ENCODE measurements around the gene LBHD2. TPM values are rescaled to one million over a fixed set of nuclear protein-coding genes. Genes with fewer than 3 reads are reported as not detected.
"Not testable (repeated sequence)": the region's sequence is repeated elsewhere in the genome, so short reads cannot be mapped to it uniquely, and the experiment has no call there.

LBHD2 gene
- polyA plus RNA-seq, 1 donor (not counting 4 experiments of a cell fraction or from before 2014, with no cell fraction given), result not detected

- Histone ChIP-seq H3K27me3 (ENCODE audit: control insufficient read depth, extremely low read depth, insufficient read depth, low read length) (peaks cover 3% of the 10 kb centered on the region), H3K4me3 (ENCODE audit: control insufficient read depth in 2 of 3, extremely low read depth in 1 of 3, insufficient read depth in 2 of 3, low read depth in 1 of 3, low read length in 3 of 3) (no peak overlapping the region), H3K9ac (ENCODE audit: control insufficient read depth, extremely low read depth, insufficient read depth, low read length) (no peak overlapping the region), H3K4me2 (ENCODE audit: control insufficient read depth, extremely low read depth, insufficient read depth, low read depth, low read length) (no peak overlapping the region), H3K27ac (ENCODE audit: control insufficient read depth, insufficient read depth, low read length) (no peak overlapping the region), H3K4me1 (ENCODE audit: control insufficient read depth, extremely low read depth, insufficient read depth, low read length) (no peaks in the 10 kb centered on the region), H4K20me1 (ENCODE audit: control insufficient read depth, extremely low read depth, insufficient read depth, low read length) (no peaks in the 10 kb centered on the region), H3K9me1 (ENCODE audit: control insufficient read depth, extremely low read depth, insufficient read depth, low read length) (no peaks in the 10 kb centered on the region), H3K36me3 (ENCODE audit: control insufficient read depth in 2 of 2, extremely low read depth in 1 of 2, insufficient read depth in 2 of 2, low read length in 2 of 2) (no peaks in the 10 kb centered on the region), H3K79me2 (ENCODE audit: control insufficient read depth, insufficient read depth, low read length) (no peaks in the 10 kb centered on the region), H2AFZ (ENCODE audit: control insufficient read depth, low read length) (no peak overlapping the region), H3K9me3 (ENCODE audit: control insufficient read depth, low read depth, low read length) (no peaks in the 10 kb centered on the region)
- no peak for TF ChIP-seq CTCF (optimal IDR thresholded peaks at IDR 0.05 in 1 of 3, IDR thresholded peaks at IDR 0.05 in 1 of 3, conservative IDR thresholded peaks at IDR 0.05 in 1 of 3; ENCODE audit: extremely low read depth in 1 of 3, insufficient read depth in 2 of 3, low read length in 3 of 3)
- no peak for TF ChIP-seq EZH2 (IDR thresholded peaks at IDR 0.05; ENCODE audit: low read length)
- dilution Hi-C loops (cut with MboI; ENCODE audit: extremely low pct_ligation_motif_present, low sequenced_read_pairs), result no loop called here
- DNase-seq (ENCODE audit: low read depth, low spot score) (no peak), FAIRE-seq (no peak)
Observed at GRCh38 chr14:103115845-103116572, 32.0 kb downstream of the LBHD2 start.

DNA sequence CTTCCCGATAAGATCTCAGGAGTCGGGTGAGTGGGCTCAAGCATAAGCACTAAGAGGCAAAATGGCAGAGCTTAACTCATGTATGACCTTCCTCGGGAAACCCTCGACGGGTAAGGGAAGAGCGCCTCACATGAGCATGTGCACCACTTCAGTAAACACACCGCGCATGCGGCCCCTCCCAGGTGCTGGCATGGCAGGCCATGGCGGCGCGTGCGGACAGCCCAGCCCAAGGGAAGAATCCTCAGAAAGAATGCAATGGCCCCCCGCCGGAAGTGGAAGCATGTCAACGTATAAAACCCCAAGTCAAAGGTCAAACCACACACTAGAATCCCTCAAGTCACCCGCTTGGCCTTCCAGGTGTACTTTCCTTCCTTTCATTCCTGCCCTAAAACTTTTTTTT lies 32.6 kb downstream of the LBHD2 start:
- Histone ChIP-seq H3K4me1 (ENCODE audit: control insufficient read depth, extremely low read depth, insufficient read depth, low read length) (no peaks in the 10 kb centered on the region), H3K9ac (ENCODE audit: control insufficient read depth, extremely low read depth, insufficient read depth, low read length) (no peak overlapping the region), H3K36me3 (ENCODE audit: control insufficient read depth in 2 of 2, extremely low read depth in 1 of 2, insufficient read depth in 2 of 2, low read length in 2 of 2) (no peaks in the 10 kb centered on the region), H2AFZ (ENCODE audit: control insufficient read depth, low read length) (no peak overlapping the region), H3K79me2 (ENCODE audit: control insufficient read depth, insufficient read depth, low read length) (no peaks in the 10 kb centered on the region), H3K9me3 (ENCODE audit: control insufficient read depth, low read depth, low read length) (no peaks in the 10 kb centered on the region), H3K4me2 (ENCODE audit: control insufficient read depth, extremely low read depth, insufficient read depth, low read depth, low read length) (no peak overlapping the region), H3K9me1 (ENCODE audit: control insufficient read depth, extremely low read depth, insufficient read depth, low read length) (no peaks in the 10 kb centered on the region), H3K27me3 (ENCODE audit: control insufficient read depth, extremely low read depth, insufficient read depth, low read length) (peaks cover 7% of the 10 kb centered on the region), H3K27ac (ENCODE audit: control insufficient read depth, insufficient read depth, low read length) (no peak overlapping the region), H3K4me3 (ENCODE audit: control insufficient read depth in 2 of 3, extremely low read depth in 1 of 3, insufficient read depth in 2 of 3, low read depth in 1 of 3, low read length in 3 of 3) (no peak overlapping the region), H4K20me1 (ENCODE audit: control insufficient read depth, extremely low read depth, insufficient read depth, low read length) (no peaks in the 10 kb centered on the region)
- TF ChIP-seq EZH2 (IDR thresholded peaks at IDR 0.05; ENCODE audit: low read length), result no peak
- no peak for TF ChIP-seq CTCF (optimal IDR thresholded peaks at IDR 0.05 in 1 of 3, IDR thresholded peaks at IDR 0.05 in 1 of 3, conservative IDR thresholded peaks at IDR 0.05 in 1 of 3; ENCODE audit: extremely low read depth in 1 of 3, insufficient read depth in 2 of 3, low read length in 3 of 3)
- DNase-seq (ENCODE audit: low read depth, low spot score) (no peak), FAIRE-seq (no peak)
- dilution Hi-C loops (cut with MboI; ENCODE audit: extremely low pct_ligation_motif_present, low sequenced_read_pairs), result no loop called here

DNA sequence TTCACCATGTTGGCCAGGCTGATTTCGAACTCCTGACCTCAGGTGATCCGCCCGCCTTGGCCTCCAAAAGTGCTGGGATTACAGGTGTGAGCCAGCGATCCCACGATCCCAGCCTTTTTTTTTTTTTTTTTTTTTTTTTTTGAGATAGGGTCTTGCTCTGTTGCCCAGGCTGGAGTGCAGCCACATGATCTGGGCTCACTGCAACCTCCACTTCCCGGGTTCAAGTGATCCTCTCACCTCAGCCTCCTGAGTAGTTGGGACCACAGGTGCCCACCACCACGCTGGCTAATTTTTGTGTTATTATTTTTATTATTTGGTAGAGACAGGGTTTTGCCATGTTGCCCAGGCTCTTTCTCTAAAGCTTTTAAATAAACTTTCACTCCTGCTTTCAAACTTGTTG lies 33.5 kb downstream of the LBHD2 start:
- dilution Hi-C loops (cut with MboI; ENCODE audit: extremely low pct_ligation_motif_present, low sequenced_read_pairs); DNase-seq (ENCODE audit: low read depth, low spot score); H3K4me1 ChIP-seq (ENCODE audit: control insufficient read depth, extremely low read depth, insufficient read depth, low read length); H3K9me1 ChIP-seq (ENCODE audit: control insufficient read depth, extremely low read depth, insufficient read depth, low read length); H3K9ac ChIP-seq (ENCODE audit: control insufficient read depth, extremely low read depth, insufficient read depth, low read length); H3K36me3 ChIP-seq (ENCODE audit: control insufficient read depth in 2 of 2, extremely low read depth in 1 of 2, insufficient read depth in 2 of 2, low read length in 2 of 2); FAIRE-seq; H3K9me3 ChIP-seq (ENCODE audit: control insufficient read depth, low read depth, low read length); H3K79me2 ChIP-seq (ENCODE audit: control insufficient read depth, insufficient read depth, low read length); H2AFZ ChIP-seq (ENCODE audit: control insufficient read depth, low read length); H4K20me1 ChIP-seq (ENCODE audit: control insufficient read depth, extremely low read depth, insufficient read depth, low read length); H3K27ac ChIP-seq (ENCODE audit: control insufficient read depth, insufficient read depth, low read length); H3K4me3 ChIP-seq (ENCODE audit: control insufficient read depth in 2 of 3, extremely low read depth in 1 of 3, insufficient read depth in 2 of 3, low read depth in 1 of 3, low read length in 3 of 3); H3K4me2 ChIP-seq (ENCODE audit: control insufficient read depth, extremely low read depth, insufficient read depth, low read depth, low read length): not testable (repeated sequence)
- H3K27me3 ChIP-seq (ENCODE audit: control insufficient read depth, extremely low read depth, insufficient read depth, low read length), result peaks cover 14% of the 10 kb centered on the region

Data from keratinocyte (primary cell).